ENCODE results near the gene OCIAD2. TPM values are rescaled to one million over a fixed set of nuclear protein-coding genes. Genes with fewer than 3 reads are reported as not detected.
A peak's percentile ranks its signal among the peaks of the same experiment; 100 is the strongest.

The OCIAD2 gene
- total and polyA plus RNA-seq, 12 donors: 11.1 to 44.1 (median 26.2) TPM

DNA sequence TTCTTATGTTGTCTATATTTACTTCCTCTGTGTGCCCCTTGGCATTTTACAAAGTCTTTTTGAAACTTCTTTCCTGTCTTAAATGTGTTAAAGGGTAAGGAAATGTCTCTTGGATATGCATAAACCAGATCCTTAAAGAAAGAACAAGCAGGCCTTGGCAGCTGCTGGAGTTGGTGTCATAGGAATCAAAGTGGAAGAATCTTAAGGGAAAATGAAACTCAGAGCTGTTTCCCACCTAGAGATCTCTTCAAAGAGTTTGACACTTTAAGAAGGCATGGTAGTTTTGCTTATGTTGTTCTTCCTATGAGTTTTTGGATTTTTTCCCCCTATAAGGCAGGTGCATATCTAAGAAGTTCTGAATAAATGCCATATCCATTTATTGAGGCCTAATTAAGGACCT lies 42.5 kb upstream of the OCIAD2 start:
- H3K9me3 ChIP-seq (replicated peaks in 1 of 3): no peaks in the 10 kb centered on the region
- no peak overlapping the region for H3K27ac ChIP-seq
- no peaks in the 10 kb centered on the region for H3K36me3 ChIP-seq (replicated peaks in 1 of 2)
- H3K4me3 ChIP-seq: no peak overlapping the region
- TF ChIP-seq, protein P1, sequence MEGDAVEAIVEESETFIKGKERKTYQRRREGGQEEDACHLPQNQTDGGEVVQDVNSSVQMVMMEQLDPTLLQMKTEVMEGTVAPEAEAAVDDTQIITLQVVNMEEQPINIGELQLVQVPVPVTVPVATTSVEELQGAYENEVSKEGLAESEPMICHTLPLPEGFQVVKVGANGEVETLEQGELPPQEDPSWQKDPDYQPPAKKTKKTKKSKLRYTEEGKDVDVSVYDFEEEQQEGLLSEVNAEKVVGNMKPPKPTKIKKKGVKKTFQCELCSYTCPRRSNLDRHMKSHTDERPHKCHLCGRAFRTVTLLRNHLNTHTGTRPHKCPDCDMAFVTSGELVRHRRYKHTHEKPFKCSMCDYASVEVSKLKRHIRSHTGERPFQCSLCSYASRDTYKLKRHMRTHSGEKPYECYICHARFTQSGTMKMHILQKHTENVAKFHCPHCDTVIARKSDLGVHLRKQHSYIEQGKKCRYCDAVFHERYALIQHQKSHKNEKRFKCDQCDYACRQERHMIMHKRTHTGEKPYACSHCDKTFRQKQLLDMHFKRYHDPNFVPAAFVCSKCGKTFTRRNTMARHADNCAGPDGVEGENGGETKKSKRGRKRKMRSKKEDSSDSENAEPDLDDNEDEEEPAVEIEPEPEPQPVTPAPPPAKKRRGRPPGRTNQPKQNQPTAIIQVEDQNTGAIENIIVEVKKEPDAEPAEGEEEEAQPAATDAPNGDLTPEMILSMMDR (IDR thresholded peaks at IDR 0.05): no peak
- no peak for TF ChIP-seq POLR2A (IDR thresholded peaks at IDR 0.05)
- no peaks in the 10 kb centered on the region for H3K27me3 ChIP-seq
- H3K4me1 ChIP-seq (replicated peaks in 1 of 2): no peaks in the 10 kb centered on the region
- no peak for DNase-seq
- intact Hi-C loops (cut with DNase I): loop anchor here in 1 of 2 donors (10.0 kb wide), 1 partner anchor 384 kb away; no protein-coding TSS in a partner anchor

DNA sequence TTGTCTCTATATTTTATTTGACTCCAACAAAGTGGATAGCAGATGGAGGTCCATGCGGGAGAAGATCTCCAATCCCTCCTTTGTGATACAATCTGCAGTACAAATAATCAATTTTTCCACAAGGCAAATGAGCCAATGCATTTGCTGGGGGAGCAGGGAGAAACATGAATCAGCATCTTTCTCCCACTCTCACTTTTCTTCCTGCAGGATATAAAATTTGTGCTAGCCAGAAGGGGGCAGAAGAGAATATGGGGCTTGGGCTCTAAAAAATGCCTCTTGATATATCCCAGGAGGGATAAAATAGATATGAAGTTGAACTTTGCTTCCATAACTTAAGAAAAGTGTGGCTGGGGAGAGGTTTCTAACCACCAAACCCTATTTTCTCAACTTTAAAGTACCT lies 41.2 kb upstream of the OCIAD2 start:
- H3K36me3 ChIP-seq (replicated peaks in 1 of 2): no peaks in the 10 kb centered on the region
- no peak overlapping the region for H3K4me3 ChIP-seq
- no peaks in the 10 kb centered on the region for H3K27me3 ChIP-seq
- intact Hi-C loops (cut with DNase I): loop anchor here in 1 of 2 donors (10.0 kb wide), 1 partner anchor 383 kb away; no protein-coding TSS in a partner anchor
- H3K4me1 ChIP-seq (replicated peaks in 1 of 2): no peaks in the 10 kb centered on the region
- H3K27ac ChIP-seq: no peak overlapping the region
- H3K9me3 ChIP-seq (replicated peaks in 1 of 3): no peaks in the 10 kb centered on the region
- WGBS, 4 donors: 88 to 100% (median 90%) methylated on average over 1 of the region's 1 CpG
- DNase-seq: no peak
- TF ChIP-seq, protein P1 (IDR thresholded peaks at IDR 0.05): no peak
- no peak for TF ChIP-seq POLR2A (IDR thresholded peaks at IDR 0.05)

DNA sequence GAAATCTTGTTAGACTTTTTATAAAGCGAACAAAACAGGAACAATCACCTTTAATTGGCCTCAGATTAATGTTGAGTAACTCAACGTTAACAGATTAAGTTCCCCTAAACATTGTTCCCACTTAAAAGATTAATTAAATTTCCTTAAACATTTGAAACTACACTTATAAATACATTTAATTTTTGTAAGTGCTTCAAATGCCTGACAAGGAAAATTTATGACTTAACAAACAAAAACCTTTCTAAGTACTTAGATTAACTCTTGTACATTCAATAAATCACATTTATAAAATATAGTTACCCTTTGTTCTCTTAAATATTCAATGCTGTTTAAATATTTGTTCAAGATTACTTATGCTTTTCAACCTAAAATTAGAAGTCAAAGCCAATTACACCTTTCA lies 39.4 kb upstream of the OCIAD2 start:
- Histone ChIP-seq H3K36me3 (replicated peaks in 1 of 2) (no peaks in the 10 kb centered on the region), H3K27ac (no peak overlapping the region), H3K27me3 (no peaks in the 10 kb centered on the region), H3K9me3 (replicated peaks in 1 of 3) (no peaks in the 10 kb centered on the region), H3K4me1 (replicated peaks in 1 of 2) (no peaks in the 10 kb centered on the region), H3K4me3 (no peak overlapping the region)
- no peak for DNase-seq
- no peak for TF ChIP-seq POLR2A (IDR thresholded peaks at IDR 0.05)
- TF ChIP-seq, protein P1 (IDR thresholded peaks at IDR 0.05): no peak
- 62 to 71% (median 68%) methylated on average over 2 of the region's 2 CpGs for WGBS, 4 donors
- intact Hi-C loops (cut with DNase I): loop anchor here in 1 of 2 donors (10.0 kb wide), 1 partner anchor 381 kb away; no protein-coding TSS in a partner anchor

DNA sequence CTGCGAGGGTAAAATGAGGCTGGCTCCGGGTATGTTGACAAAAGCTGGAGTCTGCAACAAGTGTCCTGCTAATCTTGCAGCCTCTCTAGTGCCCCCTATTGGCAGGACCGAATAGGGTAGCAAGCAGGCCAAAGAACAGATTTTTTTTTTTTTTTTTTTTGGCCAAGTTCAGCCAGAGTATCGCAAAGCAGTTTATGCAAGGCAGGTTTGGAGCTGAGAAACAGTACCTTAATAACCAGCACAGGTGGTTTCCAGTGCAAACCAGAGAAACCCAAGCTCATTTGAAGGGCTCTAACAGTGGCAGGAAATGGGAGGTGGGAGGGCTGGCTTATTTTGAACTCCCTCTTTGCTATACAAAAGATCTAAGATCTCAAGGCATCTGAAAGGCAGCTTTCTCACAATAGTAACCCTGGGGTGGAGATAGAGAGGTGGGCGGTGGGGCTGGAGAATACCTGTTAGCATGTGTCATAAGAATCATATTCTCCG lies 38.2 kb upstream of the OCIAD2 start:
- H3K27ac ChIP-seq: no peak overlapping the region
- TF ChIP-seq, protein P1 (IDR thresholded peaks at IDR 0.05): peak in 1 of 6 experiments; percentile 29
- no peak for TF ChIP-seq POLR2A (IDR thresholded peaks at IDR 0.05)
- no peaks in the 10 kb centered on the region for H3K9me3 ChIP-seq (replicated peaks in 1 of 3)
- peak in 4 of 7 donors; percentile 11 to 29 (median 20) for DNase-seq
- no peaks in the 10 kb centered on the region for H3K4me1 ChIP-seq (replicated peaks in 1 of 2)
- WGBS, 4 donors: 67 to 74% (median 72%) methylated on average over 6 of the region's 6 CpGs
- no peaks in the 10 kb centered on the region for H3K36me3 ChIP-seq (replicated peaks in 1 of 2)
- intact Hi-C loops (cut with DNase I): loop anchor here in 1 of 2 donors (10.0 kb wide), 1 partner anchor 380 kb away; no protein-coding TSS in a partner anchor
- no peaks in the 10 kb centered on the region for H3K27me3 ChIP-seq
- H3K4me3 ChIP-seq: no peak overlapping the region

Data from adrenal gland (tissue), 12 donors.